A673 (cell line): Measurements from ENCODE around the gene STARD3. TPM values are rescaled to one million over a fixed set of nuclear protein-coding genes. Genes with fewer than 3 reads are reported as not detected.

Source experiments
- BruUV-seq: library from RNA; stranded (reverse); fragments of 400-500 nt; replicated peaks from 2 replicates; lab custom pipeline; 2021; lab: Mats Ljungman, UMichigan
- CTCF ChIA-PET: fragments of 300-600 bp; sonication (Branson Sonifier 250); formaldehyde crosslinking; loops from one replicate; lab custom pipeline; 2022; ENCODE audit warnings: antibody characterized with exemption; lab: Charles Lee
- POLR2A ChIA-PET: fragments of 300-600 bp; sonication (Branson Sonifier 250); formaldehyde crosslinking; loops from one replicate; lab custom pipeline; 2022; ENCODE audit warnings: antibody characterized with exemption; ENCODE audit not compliant: low non-redundant PET; lab: Charles Lee
- DNase-seq: peaks from one replicate; pipeline ENCODE4 v3.0.0-alpha.2; 2015; ENCODE audit warnings: low spot score
- H3K27ac ChIP-seq: fragments of 200-600 bp; sonication (generic); 2 replicates; pipeline ENCODE4 v1.5.1; 2016; ENCODE audit warnings: mixed run types, low read depth, mild to moderate bottlenecking, mixed read lengths, antibody characterized with exemption, low read length; ENCODE audit not compliant: poor library complexity, severe bottlenecking
- H3K27me3 ChIP-seq: fragments of 200-600 bp; sonication (generic); replicated peaks from 2 replicates; pipeline ENCODE4 v1.6.1; 2017; ENCODE audit warnings: mixed run types, low read depth, mild to moderate bottlenecking, mixed read lengths, antibody characterized with exemption, low read length; ENCODE audit not compliant: insufficient read depth, poor library complexity
- H3K36me3 ChIP-seq: fragments of 200-600 bp; sonication (generic); 2 replicates; pipeline ENCODE4 v1.6.1; 2016; ENCODE audit warnings: mixed run types, mild to moderate bottlenecking, mixed read lengths, antibody characterized with exemption, low read length; ENCODE audit not compliant: insufficient read depth, poor library complexity, severe bottlenecking
- H3K4me1 ChIP-seq: fragments of 200-600 bp; sonication (generic); 2 replicates; pipeline ENCODE4 v1.6.1; 2017; ENCODE audit warnings: mixed run types, mild to moderate bottlenecking, mixed read lengths, antibody characterized with exemption, low read length; ENCODE audit not compliant: insufficient read depth, poor library complexity, severe bottlenecking
- H3K4me3 ChIP-seq: fragments of 200-600 bp; sonication (generic); 2 replicates; pipeline ENCODE4 v1.5.1; 2016; ENCODE audit warnings: low read depth, mixed run types, mild to moderate bottlenecking, mixed read lengths, low read length; ENCODE audit not compliant: poor library complexity, severe bottlenecking
- H3K9me3 ChIP-seq: fragments of 200-600 bp; sonication (generic); 2 replicates; pipeline ENCODE4 v1.6.1; 2016; ENCODE audit warnings: mixed run types, low read depth, mild to moderate bottlenecking, mixed read lengths, antibody characterized with exemption, low read length; ENCODE audit not compliant: poor library complexity, severe bottlenecking
- CTCF ChIP-seq: fragments of 300-800, 200-600 bp; sonication (generic); conservative IDR thresholded peaks from 2 replicates; pipeline ENCODE4 v1.5.1; 2017; ENCODE audit warnings: low read depth, mild to moderate bottlenecking, antibody characterized with exemption, low read length, moderate library complexity, mixed read lengths
- EZH2 ChIP-seq: fragments of 200-600 bp; sonication (generic); IDR thresholded peaks from 2 replicates; pipeline ENCODE4 v1.6.1; 2017; ENCODE audit warnings: borderline replicate concordance, low read depth, mild to moderate bottlenecking, mixed read lengths, antibody characterized with exemption, low read length; ENCODE audit not compliant: poor library complexity, severe bottlenecking
- intact Hi-C: fragments of 100-400 bp; cut with micrococcal nuclease; formaldehyde crosslinking; loops from one replicate; pipeline ENCODE4 v1.10.0; 2022; ENCODE audit not compliant: unreplicated experiment
- total RNA-seq: library from RNA; stranded (reverse); gene quantifications from 2 replicates; pipeline ENCODE4 v1.2.3, GENCODE V29; 2021

The STARD3 gene
- total RNA-seq, 1 experiment from 2014 or later: 21.3 TPM

DNA sequence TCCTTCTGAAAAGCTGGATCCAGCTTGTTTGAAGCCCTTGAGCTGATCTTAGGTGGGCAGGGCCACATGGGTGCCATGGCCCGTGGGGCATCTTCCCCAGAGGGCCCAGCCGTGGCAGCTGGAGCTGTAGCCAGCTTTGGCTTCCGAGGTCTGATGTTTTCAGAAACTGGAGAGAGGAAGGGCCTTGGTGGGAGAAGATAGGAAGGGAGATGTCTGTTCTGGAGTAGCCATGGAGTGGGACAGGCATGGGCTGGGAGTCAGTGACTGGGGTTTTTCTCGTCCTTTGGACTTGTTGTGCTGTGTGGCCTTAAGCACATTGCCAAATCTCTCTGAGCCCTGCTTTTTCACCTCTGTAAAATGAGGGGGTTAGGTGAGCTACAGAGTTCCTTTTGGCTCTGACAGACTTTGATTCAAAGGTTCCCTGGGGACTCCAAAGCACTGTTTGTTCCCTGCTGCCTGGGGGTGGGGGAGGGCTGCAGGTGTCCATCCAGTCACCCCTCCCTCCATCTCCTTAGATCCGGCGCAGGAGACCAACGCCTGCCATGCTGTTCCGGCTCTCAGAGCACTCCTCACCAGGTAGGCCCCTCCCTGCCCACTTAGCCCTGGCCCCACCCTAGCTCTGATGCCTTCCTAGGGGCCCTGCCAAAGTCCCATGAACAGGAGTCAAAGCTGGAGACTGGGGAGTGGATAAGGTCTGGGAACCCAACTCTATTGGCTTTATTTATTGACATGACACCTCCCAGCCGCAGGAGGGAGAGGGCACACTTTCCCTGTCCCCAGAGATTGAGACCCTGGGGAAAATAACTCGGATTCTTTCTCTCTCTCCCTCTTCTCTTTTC, 8.1 kb upstream of the STARD3 start:
- TF ChIP-seq CTCF (no peak), EZH2 (no peak)
- no peak overlapping the region for H3K27ac ChIP-seq
- intact Hi-C loops: no loop called here
- H3K27me3 ChIP-seq: no peaks in the 10 kb centered on the region
- BruUV-seq: no TSS peak
- no peak for DNase-seq
- H3K9me3 ChIP-seq: no peaks in the 10 kb centered on the region
- H3K4me1 ChIP-seq: peaks cover 6% of the 10 kb centered on the region
- H3K36me3 ChIP-seq: no peaks in the 10 kb centered on the region
- POLR2A ChIA-PET: interaction anchor here (0.6 kb wide), 1 partner anchor 17 kb away, joined by 3 read pairs; no protein-coding TSS in a partner anchor
- no peak overlapping the region for H3K4me3 ChIP-seq
- CTCF ChIA-PET: interaction anchor here (0.6 kb wide), 1 partner anchor 52 kb away, joined by 3 read pairs; no protein-coding TSS in a partner anchor

DNA sequence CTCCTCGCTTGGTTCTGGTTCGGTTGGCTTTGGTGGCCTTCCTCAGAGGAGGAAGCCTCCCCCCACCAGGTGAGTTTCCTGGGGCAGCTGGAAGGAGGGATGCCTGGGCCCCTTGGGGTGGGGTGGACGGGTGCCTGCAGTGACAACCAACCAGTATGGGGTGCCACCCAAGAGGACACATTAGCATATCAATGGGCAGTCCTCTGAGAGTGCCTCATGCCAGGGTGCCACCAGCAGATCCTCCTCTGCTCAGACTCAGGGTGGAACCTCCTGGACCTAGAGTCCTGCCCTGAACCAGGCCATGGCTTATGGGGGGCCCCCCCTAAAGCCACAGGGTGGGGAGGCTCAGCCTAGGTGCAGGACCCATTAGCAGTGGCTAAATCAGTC, 7.5 kb upstream of the STARD3 start:
- no peaks in the 10 kb centered on the region for H3K27me3 ChIP-seq
- no peak for DNase-seq
- CTCF ChIA-PET: no interaction called here
- POLR2A ChIA-PET: no interaction called here
- TF ChIP-seq CTCF: no peak
- no peak for TF ChIP-seq EZH2
- no peak overlapping the region for H3K27ac ChIP-seq
- H3K4me3 ChIP-seq: no peak overlapping the region
- H3K36me3 ChIP-seq: no peaks in the 10 kb centered on the region
- intact Hi-C loops: no loop called here
- H3K4me1 ChIP-seq: peaks cover 6% of the 10 kb centered on the region
- BruUV-seq: no TSS peak
- H3K9me3 ChIP-seq: no peaks in the 10 kb centered on the region

DNA sequence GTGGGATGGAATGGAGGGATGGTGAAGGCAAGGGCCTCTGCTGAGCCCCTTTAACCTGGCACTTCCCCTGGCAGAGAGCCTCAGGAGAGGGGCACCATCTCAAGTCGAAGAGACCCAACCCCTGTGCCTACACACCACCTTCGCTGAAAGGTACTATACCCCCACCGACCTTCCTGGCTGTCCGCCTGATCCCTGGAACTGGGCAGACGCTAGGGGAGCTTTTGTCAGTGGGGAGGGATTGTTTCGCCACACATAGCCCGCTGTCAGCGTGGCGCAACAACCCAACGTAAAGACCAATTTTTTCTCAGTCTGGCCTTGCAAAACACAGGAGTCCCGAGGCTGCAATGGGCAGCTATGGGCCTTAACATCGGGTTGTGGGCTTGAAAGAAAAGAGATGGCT, 7.0 kb upstream of the STARD3 start:
- Histone ChIP-seq H3K4me3 (no peak overlapping the region), H3K9me3 (no peaks in the 10 kb centered on the region), H3K36me3 (no peaks in the 10 kb centered on the region), H3K4me1 (peaks cover 6% of the 10 kb centered on the region), H3K27ac (no peak overlapping the region), H3K27me3 (no peaks in the 10 kb centered on the region)
- intact Hi-C loops: no loop called here
- no peak for DNase-seq
- CTCF ChIA-PET: no interaction called here
- TF ChIP-seq EZH2: no peak
- no peak for TF ChIP-seq CTCF
- BruUV-seq: no TSS peak
- POLR2A ChIA-PET: no interaction called here
